GM23338 (cell line): ENCODE measurements around the gene CLCN6. TPM values are rescaled to one million over a fixed set of nuclear protein-coding genes. Genes with fewer than 3 reads are reported as not detected.

ENCODE experiments used
- ATAC-seq: fragments of 200-7000 bp; cut with Tn5 transposase; 3 replicates; pipeline ENCODE4 v1.9.1; 2020
- DNase-seq: peaks from one replicate; pipeline ENCODE4 v3.0.0-alpha.2; 2015; ENCODE audit warnings: low spot score
- H2AFZ ChIP-seq: fragments of 200-600 bp; sonication (generic); 2 replicates; pipeline ENCODE4 v1.8.0; 2016; ENCODE audit warnings: antibody characterized with exemption, mild to moderate bottlenecking, moderate library complexity
- H3F3A ChIP-seq: fragments of 200-600 bp; sonication (generic); replicated peaks from 2 replicates; pipeline ENCODE4 v1.8.0; 2017; ENCODE audit warnings: antibody characterized with exemption, mixed run types, low read depth
- H3K27ac ChIP-seq: fragments of 200-600 bp; sonication (generic); 2 replicates; pipeline ENCODE4 v1.6.1; 2016; ENCODE audit warnings: low read depth
- H3K27me3 ChIP-seq: fragments of 200-600 bp; sonication (generic); 2 replicates; pipeline ENCODE4 v1.8.0; 2016; ENCODE audit warnings: mild to moderate bottlenecking, mixed run types, moderate library complexity; ENCODE audit not compliant: insufficient read depth
- H3K36me3 ChIP-seq: fragments of 200-600 bp; sonication (generic); 2 replicates; pipeline ENCODE4 v1.8.0; 2016; ENCODE audit warnings: mild to moderate bottlenecking; ENCODE audit not compliant: insufficient read depth
- H3K4me1 ChIP-seq: fragments of 200-600 bp; sonication (generic); 2 replicates; pipeline ENCODE4 v1.8.0; 2016; ENCODE audit warnings: mild to moderate bottlenecking, moderate library complexity; ENCODE audit not compliant: insufficient read depth
- H3K4me2 ChIP-seq: fragments of 200-600 bp; sonication (generic); 2 replicates; pipeline ENCODE4 v1.7.1; 2017; ENCODE audit warnings: mixed run types
- H3K4me3 ChIP-seq: fragments of 200-600 bp; sonication (generic); 2 replicates; pipeline ENCODE4 v1.6.1; 2016; ENCODE audit warnings: mixed run types
- H3K79me2 ChIP-seq: fragments of 200-600 bp; sonication (generic); replicated peaks from 2 replicates; pipeline ENCODE4 v1.8.0; 2017; ENCODE audit warnings: mild to moderate bottlenecking; ENCODE audit not compliant: insufficient read depth
- H3K9me2 ChIP-seq: fragments of 200-600 bp; sonication (generic); 2 replicates; pipeline ENCODE4 v1.8.0; 2017; ENCODE audit not compliant: insufficient read depth
- H4K20me1 ChIP-seq: fragments of 200-600 bp; sonication (generic); replicated peaks from 2 replicates; pipeline ENCODE4 v1.8.0; 2017; ENCODE audit warnings: mild to moderate bottlenecking; ENCODE audit not compliant: insufficient read depth
- H3K27ac Mint-ChIP-seq: 2 replicates; pipeline ENCODE4 v1.8.0; 2020; ENCODE audit warnings: inconsistent platforms, mild to moderate bottlenecking, moderate library complexity, mixed read lengths
- H3K27me3 Mint-ChIP-seq: 3 replicates; pipeline ENCODE4 v1.8.0; 2022; ENCODE audit warnings: low read depth, mild to moderate bottlenecking, moderate library complexity, mixed read lengths, inconsistent platforms; ENCODE audit not compliant: insufficient read depth, poor library complexity
- H3K36me3 Mint-ChIP-seq: 3 replicates; pipeline ENCODE4 v1.8.0; 2021; ENCODE audit warnings: low read depth, mild to moderate bottlenecking, inconsistent platforms, moderate library complexity, mixed read lengths
- H3K4me1 Mint-ChIP-seq: 3 replicates; pipeline ENCODE4 v1.8.0; 2020; ENCODE audit warnings: mild to moderate bottlenecking, inconsistent platforms, mixed read lengths
- H3K4me3 Mint-ChIP-seq: 3 replicates; pipeline ENCODE4 v1.8.0; 2021; ENCODE audit warnings: moderate library complexity, mild to moderate bottlenecking, inconsistent platforms, mixed read lengths
- H3K9me3 Mint-ChIP-seq: 3 replicates; pipeline ENCODE4 v1.8.0; 2020; ENCODE audit warnings: moderate library complexity, mild to moderate bottlenecking, inconsistent platforms, mixed read lengths
- EZH2 ChIP-seq: fragments of 200-600 bp; sonication (generic); IDR thresholded peaks from one replicate; pipeline ENCODE4 v1.8.0; 2017; ENCODE audit warnings: antibody characterized with exemption, mild to moderate bottlenecking, low read depth; ENCODE audit not compliant: unreplicated experiment
- EZH2phosphoT487 ChIP-seq: fragments of 200-600 bp; sonication (generic); IDR thresholded peaks from one replicate; pipeline ENCODE4 v1.8.1; 2018; ENCODE audit warnings: antibody characterized with exemption; ENCODE audit not compliant: unreplicated experiment
- POLR2AphosphoS5 ChIP-seq: IDR thresholded peaks from 2 replicates; pipeline ENCODE4 v1.6.1; 2016; ENCODE audit warnings: antibody characterized with exemption, low read depth
- ZNF331 ChIP-seq: fragments of 250-450 bp; sonication (Bioruptor Pico); IDR thresholded peaks from 2 replicates; pipeline ENCODE4 v1.5.0; 2020; ENCODE audit warnings: low read depth, mild to moderate bottlenecking, moderate library complexity
- polyA plus RNA-seq: library from polyadenylated mRNA; unstranded; fragments of >200 nt; fragmentation: Nextera tagmentation; extraction: Ambion mirVana; gene quantifications from 2 replicates; pipeline ENCODE4 v1.2.1, GENCODE V29; 2016
- total RNA-seq: library from RNA; depleted of rRNA; stranded (reverse); fragments of >200 nt; shearing (Covaris generic); gene quantifications from 2 replicates; pipeline ENCODE4 v1.2.3, GENCODE V29; 2014
- TF ChIP-seq, protein P1 (sequence below): fragments of 250-450 bp; sonication (Bioruptor Pico); IDR thresholded peaks from 2 replicates; pipeline ENCODE4 v1.5.0; 2020; ENCODE audit warnings: mild to moderate bottlenecking, moderate library complexity
- TF ChIP-seq, protein P2 (sequence below): IDR thresholded peaks from one replicate; pipeline ENCODE4 v1.6.1; 2018; ENCODE audit warnings: antibody characterized with exemption; ENCODE audit not compliant: unreplicated experiment

Gene CLCN6
- total and polyA plus RNA-seq, 2 experiments from 2014 or later: 16.0 to 22.6 TPM

DNA sequence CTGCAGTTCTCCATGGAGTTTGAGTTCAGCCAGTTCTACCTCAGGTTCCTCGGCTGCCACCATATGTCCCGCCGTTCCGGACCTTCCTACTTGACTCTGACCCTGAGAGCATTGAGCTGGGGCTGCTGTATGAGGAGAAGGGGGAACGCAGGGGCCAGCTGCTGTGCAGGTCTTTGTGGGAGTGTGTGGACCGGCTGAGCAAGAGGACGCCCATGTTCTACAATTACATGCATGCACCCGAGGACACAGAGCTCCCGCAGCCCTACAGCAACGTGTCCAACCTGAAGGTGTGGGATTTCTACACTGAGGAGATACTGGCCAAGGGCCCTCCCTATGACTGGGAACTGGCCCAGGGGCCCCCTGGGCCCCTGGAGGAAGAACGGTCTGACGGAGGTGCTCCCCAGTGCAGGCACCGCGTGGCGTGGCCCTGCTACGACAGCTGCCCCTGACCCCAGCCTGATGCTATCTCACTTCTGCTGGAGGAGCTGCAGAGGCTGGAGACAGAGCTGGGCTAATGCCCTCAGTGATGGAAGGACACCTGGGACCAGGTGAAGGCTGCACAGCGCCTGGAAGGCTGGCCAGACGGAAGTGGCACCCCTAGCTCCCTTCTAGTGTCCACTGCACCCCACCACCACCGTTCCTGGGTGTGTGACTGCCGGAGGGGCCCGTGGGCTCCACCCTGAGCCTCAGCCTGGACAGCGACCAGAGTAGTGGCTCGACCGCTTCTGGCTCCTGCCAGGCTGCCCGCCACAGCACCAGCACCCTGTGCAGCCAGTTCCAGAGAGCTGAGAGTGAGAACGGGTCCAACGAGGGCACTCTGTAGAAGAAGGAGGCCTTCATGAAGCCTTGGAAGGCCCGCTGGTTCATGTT is 73.6 kb downstream of the CLCN6 start:
- Mint-ChIP-seq H3K36me3 (no peaks in the 10 kb centered on the region; the same call in 2 of the 3 replicates), H3K9me3 (no peaks in the 10 kb centered on the region), H3K27ac (no peak overlapping the region), H3K4me3 (no peak overlapping the region), H3K27me3 (peaks cover 5% of the 10 kb centered on the region), H3K4me1 (peaks cover 8% of the 10 kb centered on the region)
- H2AFZ ChIP-seq: no peak overlapping the region
- DNase-seq (no peak), ATAC-seq (no peak)
- no peaks in the 10 kb centered on the region for H3F3A ChIP-seq
- H3K79me2 ChIP-seq: no peaks in the 10 kb centered on the region
- H3K9me2 ChIP-seq: no peaks in the 10 kb centered on the region
- H3K4me1 ChIP-seq: peaks cover 3% of the 10 kb centered on the region; the same call in 1 of the 2 replicates
- no peak overlapping the region for H3K4me3 ChIP-seq
- H3K36me3 ChIP-seq: no peaks in the 10 kb centered on the region
- H3K4me2 ChIP-seq: no peak overlapping the region
- TF ChIP-seq, protein P1, sequence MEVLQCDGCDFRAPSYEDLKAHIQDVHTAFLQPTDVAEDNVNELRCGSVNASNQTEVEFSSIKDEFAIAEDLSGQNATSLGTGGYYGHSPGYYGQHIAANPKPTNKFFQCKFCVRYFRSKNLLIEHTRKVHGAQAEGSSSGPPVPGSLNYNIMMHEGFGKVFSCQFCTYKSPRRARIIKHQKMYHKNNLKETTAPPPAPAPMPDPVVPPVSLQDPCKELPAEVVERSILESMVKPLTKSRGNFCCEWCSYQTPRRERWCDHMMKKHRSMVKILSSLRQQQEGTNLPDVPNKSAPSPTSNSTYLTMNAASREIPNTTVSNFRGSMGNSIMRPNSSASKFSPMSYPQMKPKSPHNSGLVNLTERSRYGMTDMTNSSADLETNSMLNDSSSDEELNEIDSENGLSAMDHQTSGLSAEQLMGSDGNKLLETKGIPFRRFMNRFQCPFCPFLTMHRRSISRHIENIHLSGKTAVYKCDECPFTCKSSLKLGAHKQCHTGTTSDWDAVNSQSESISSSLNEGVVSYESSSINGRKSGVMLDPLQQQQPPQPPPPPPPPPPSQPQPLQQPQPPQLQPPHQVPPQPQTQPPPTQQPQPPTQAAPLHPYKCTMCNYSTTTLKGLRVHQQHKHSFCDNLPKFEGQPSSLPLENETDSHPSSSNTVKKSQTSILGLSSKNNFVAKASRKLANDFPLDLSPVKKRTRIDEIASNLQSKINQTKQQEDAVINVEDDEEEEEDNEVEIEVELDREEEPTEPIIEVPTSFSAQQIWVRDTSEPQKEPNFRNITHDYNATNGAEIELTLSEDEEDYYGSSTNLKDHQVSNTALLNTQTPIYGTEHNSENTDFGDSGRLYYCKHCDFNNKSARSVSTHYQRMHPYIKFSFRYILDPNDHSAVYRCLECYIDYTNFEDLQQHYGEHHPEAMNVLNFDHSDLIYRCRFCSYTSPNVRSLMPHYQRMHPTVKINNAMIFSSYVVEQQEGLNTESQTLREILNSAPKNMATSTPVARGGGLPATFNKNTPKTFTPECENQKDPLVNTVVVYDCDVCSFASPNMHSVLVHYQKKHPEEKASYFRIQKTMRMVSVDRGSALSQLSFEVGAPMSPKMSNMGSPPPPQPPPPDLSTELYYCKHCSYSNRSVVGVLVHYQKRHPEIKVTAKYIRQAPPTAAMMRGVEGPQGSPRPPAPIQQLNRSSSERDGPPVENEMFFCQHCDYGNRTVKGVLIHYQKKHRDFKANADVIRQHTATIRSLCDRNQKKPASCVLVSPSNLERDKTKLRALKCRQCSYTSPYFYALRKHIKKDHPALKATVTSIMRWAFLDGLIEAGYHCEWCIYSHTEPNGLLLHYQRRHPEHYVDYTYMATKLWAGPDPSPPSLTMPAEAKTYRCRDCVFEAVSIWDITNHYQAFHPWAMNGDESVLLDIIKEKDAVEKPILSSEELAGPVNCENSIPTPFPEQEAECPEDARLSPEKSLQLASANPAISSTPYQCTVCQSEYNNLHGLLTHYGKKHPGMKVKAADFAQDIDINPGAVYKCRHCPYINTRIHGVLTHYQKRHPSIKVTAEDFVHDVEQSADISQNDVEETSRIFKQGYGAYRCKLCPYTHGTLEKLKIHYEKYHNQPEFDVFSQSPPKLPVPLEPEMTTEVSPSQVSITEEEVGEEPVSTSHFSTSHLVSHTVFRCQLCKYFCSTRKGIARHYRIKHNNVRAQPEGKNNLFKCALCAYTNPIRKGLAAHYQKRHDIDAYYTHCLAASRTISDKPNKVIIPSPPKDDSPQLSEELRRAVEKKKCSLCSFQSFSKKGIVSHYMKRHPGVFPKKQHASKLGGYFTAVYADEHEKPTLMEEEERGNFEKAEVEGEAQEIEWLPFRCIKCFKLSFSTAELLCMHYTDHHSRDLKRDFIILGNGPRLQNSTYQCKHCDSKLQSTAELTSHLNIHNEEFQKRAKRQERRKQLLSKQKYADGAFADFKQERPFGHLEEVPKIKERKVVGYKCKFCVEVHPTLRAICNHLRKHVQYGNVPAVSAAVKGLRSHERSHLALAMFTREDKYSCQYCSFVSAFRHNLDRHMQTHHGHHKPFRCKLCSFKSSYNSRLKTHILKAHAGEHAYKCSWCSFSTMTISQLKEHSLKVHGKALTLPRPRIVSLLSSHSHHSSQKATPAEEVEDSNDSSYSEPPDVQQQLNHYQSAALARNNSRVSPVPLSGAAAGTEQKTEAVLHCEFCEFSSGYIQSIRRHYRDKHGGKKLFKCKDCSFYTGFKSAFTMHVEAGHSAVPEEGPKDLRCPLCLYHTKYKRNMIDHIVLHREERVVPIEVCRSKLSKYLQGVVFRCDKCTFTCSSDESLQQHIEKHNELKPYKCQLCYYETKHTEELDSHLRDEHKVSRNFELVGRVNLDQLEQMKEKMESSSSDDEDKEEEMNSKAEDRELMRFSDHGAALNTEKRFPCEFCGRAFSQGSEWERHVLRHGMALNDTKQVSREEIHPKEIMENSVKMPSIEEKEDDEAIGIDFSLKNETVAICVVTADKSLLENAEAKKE (CRISPR knock-in tag): no peak
- TF ChIP-seq EZH2phosphoT487 (no peak), EZH2 (no peak), POLR2AphosphoS5 (no peak), ZNF331 (CRISPR knock-in tag) (no peak)
- TF ChIP-seq, protein P2, sequence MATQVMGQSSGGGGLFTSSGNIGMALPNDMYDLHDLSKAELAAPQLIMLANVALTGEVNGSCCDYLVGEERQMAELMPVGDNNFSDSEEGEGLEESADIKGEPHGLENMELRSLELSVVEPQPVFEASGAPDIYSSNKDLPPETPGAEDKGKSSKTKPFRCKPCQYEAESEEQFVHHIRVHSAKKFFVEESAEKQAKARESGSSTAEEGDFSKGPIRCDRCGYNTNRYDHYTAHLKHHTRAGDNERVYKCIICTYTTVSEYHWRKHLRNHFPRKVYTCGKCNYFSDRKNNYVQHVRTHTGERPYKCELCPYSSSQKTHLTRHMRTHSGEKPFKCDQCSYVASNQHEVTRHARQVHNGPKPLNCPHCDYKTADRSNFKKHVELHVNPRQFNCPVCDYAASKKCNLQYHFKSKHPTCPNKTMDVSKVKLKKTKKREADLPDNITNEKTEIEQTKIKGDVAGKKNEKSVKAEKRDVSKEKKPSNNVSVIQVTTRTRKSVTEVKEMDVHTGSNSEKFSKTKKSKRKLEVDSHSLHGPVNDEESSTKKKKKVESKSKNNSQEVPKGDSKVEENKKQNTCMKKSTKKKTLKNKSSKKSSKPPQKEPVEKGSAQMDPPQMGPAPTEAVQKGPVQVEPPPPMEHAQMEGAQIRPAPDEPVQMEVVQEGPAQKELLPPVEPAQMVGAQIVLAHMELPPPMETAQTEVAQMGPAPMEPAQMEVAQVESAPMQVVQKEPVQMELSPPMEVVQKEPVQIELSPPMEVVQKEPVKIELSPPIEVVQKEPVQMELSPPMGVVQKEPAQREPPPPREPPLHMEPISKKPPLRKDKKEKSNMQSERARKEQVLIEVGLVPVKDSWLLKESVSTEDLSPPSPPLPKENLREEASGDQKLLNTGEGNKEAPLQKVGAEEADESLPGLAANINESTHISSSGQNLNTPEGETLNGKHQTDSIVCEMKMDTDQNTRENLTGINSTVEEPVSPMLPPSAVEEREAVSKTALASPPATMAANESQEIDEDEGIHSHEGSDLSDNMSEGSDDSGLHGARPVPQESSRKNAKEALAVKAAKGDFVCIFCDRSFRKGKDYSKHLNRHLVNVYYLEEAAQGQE: no peak
- H3K27ac ChIP-seq: no peak overlapping the region
- H4K20me1 ChIP-seq: no peaks in the 10 kb centered on the region
- H3K27me3 ChIP-seq: no peaks in the 10 kb centered on the region
